CD4-positive, alpha-beta T cell treated with Interleukin-15 for 4 hours (primary cell): ENCODE data around the gene KYAT1.

Experiments used
- DNase-seq: peaks from one replicate; pipeline ENCODE4 v3.0.0-alpha.2; 2020; ENCODE audit warnings: low spot score

The KYAT1 gene

GRCh38 chr9:128838338-128838737 is 43.4 kb downstream of the KYAT1 start:
- no peak for DNase-seq

GRCh38 chr9:128836509-128837145 is 45.1 kb downstream of the KYAT1 start:
- DNase-seq: no peak

GRCh38 chr9:128835246-128836210 is 46.2 kb downstream of the KYAT1 start:
- no peak for DNase-seq

GRCh38 chr9:128833696-128834095 is 48.1 kb downstream of the KYAT1 start:
- no peak for DNase-seq

- DNase-seq: peak; percentile 95
Observed at GRCh38 chr9:128829477-128830251, 52.1 kb downstream of the KYAT1 start, which contains the start of gene SPOUT1. Gene SPOUT1 (minus strand): TSS chr9:128829794. CDS start chr9:128829780, 14 bp downstream.

GRCh38 chr9:128828719-128829452 is 52.9 kb downstream of the KYAT1 start:
- DNase-seq: no peak

GRCh38 chr9:128828267-128828666 is 53.5 kb downstream of the KYAT1 start:
- no peak for DNase-seq

- no peak for DNase-seq
Observed at GRCh38 chr9:128825923-128826700, 55.6 kb downstream of the KYAT1 start.

GRCh38 chr9:128824911-128825310 is 56.8 kb downstream of the KYAT1 start:
- DNase-seq: no peak

- no peak for DNase-seq
Observed at GRCh38 chr9:128823903-128824406, 57.8 kb downstream of the KYAT1 start.

- no peak for DNase-seq
Observed at GRCh38 chr9:128823362-128823902, 58.3 kb downstream of the KYAT1 start.

GRCh38 chr9:128822407-128823042 is 59.2 kb downstream of the KYAT1 start:
- DNase-seq: no peak

- DNase-seq: no peak
Observed at GRCh38 chr9:128821584-128822406, 60.0 kb downstream of the KYAT1 start.

- no peak for DNase-seq
Observed at GRCh38 chr9:128820665-128821583, 60.8 kb downstream of the KYAT1 start.

- DNase-seq: no peak
Observed at GRCh38 chr9:128819716-128820664, 61.8 kb downstream of the KYAT1 start.

- peak; percentile 33 for DNase-seq
Observed at GRCh38 chr9:128818839-128819715, 62.7 kb downstream of the KYAT1 start.
